IPS DF 19.7 (cell line): Measurements from ENCODE around the gene AQP3.
A peak's percentile ranks its signal among the peaks of the same experiment; 100 is the strongest.
"Not testable (repeated sequence)": the region's sequence is repeated elsewhere in the genome, so short reads cannot be mapped to it uniquely, and the experiment has no call there.

Experiments used
- DNase-seq: peaks from one replicate; pipeline ENCODE4 v3.0.0-alpha.2; 2013; ENCODE audit warnings: low read depth, low spot score

The AQP3 gene

GRCh38 chr9:33415501-33416038 is 31.8 kb downstream of the AQP3 start:
- peak; percentile 52 for DNase-seq

GRCh38 chr9:33414889-33415500 is 32.4 kb downstream of the AQP3 start:
- no peak for DNase-seq

GRCh38 chr9:33414268-33414667 is 33.1 kb downstream of the AQP3 start:
- DNase-seq, result no peak

GRCh38 chr9:33408087-33408486 is 39.3 kb downstream of the AQP3 start:
- no peak for DNase-seq

GRCh38 chr9:33407061-33407460 is 40.3 kb downstream of the AQP3 start:
- no peak for DNase-seq

GRCh38 chr9:33404788-33405362 is 42.5 kb downstream of the AQP3 start:
- DNase-seq, result no peak

GRCh38 chr9:33403941-33404787 is 43.2 kb downstream of the AQP3 start:
- DNase-seq, result no peak

GRCh38 chr9:33402371-33402770 is 45.0 kb downstream of the AQP3 start, which contains the start of gene AQP7:
TSS of gene AQP7 (minus strand) at chr9:33402568. CDS start at chr9:33401262, 1,306 bp downstream.
- DNase-seq, result not testable (repeated sequence)

- DNase-seq, result not testable (repeated sequence)
Measured at GRCh38 chr9:33401809-33402208, 45.6 kb downstream of the AQP3 start.

- not testable (repeated sequence) for DNase-seq
Measured at GRCh38 chr9:33399047-33399446, 48.3 kb downstream of the AQP3 start.

GRCh38 chr9:33397801-33398200 is 49.6 kb downstream of the AQP3 start:
- not testable (repeated sequence) for DNase-seq

GRCh38 chr9:33395159-33395879 is 52.1 kb downstream of the AQP3 start:
- DNase-seq, result not testable (repeated sequence)

- not testable (repeated sequence) for DNase-seq
Measured at GRCh38 chr9:33393986-33394385, 53.4 kb downstream of the AQP3 start.

GRCh38 chr9:33393581-33393980 is 53.8 kb downstream of the AQP3 start:
- DNase-seq, result no peak

GRCh38 chr9:33392591-33393021 is 54.8 kb downstream of the AQP3 start:
- DNase-seq, result not testable (repeated sequence)
